HL-60/S4 (cell line): ENCODE results near the gene OCA2.

Experiments
- in situ Hi-C: fragments of 300-500 bp; cut with MboI; formaldehyde crosslinking; loops from 2 replicates; pipeline ENCODE4 v1.14.3; 2022; ENCODE audit warnings: low sequenced_read_pairs

The OCA2 gene

GRCh38 chr15:27897481-27897880 is 201.6 kb downstream of the OCA2 start:
- in situ Hi-C loops, result no loop called here

DNA sequence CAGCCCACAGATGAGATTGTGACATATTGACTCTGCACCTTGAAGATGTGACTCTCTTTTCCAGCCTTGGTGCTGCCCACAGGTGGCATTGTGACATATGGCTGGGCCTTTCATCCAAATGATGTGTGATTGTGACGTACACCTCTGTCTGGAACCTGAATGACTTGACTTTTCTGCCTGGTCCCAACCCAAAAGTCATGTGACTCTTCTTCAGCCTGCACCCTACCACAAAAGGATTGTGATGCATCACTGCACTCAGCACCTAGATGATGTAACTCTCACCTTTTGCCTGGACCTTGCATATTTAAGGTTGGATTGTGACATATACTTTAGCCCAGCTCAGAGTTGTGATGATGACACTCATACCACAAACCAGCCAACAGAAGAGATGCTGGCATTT is 204.5 kb downstream of the OCA2 start:
- in situ Hi-C loops, result no loop called here

DNA sequence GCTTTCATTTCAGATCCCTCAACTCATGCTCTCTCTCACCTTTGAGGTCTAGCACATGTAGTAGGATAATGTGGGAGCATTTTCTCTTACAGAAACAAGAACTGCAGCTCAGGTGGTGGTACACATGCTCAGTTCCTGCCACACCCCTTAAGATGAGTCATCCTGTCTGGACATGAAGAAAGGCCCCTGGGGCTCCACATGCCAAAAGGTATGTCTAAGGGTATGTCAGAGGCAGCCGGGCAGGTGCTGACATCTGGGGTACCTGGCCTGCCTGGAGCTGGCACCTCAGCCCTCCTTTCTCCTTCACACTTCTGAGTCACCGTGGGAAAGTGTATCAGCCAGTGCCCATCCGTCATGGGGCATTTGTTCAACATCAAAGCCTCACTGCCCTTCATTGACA is 209.9 kb downstream of the OCA2 start:
- in situ Hi-C loops, result no loop called here

DNA sequence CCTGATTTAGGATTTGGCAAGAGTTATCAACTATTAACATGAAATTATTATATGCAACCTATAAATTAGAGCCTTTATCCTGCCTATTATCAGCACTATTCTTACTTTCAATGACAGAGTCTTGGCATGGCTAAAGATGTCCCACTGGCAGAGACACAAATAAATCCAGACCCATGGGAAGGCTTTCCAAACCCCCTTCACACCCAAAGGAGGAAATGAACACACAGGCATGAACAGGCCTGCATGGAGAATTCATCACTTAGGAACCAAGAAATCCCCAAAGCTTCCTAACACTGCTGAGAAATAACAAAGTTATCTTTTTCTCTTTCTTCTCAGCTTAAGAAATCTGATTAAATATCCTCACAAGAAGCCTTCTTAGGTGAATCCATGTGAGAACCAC is 213.9 kb downstream of the OCA2 start:
- in situ Hi-C loops, result no loop called here

DNA sequence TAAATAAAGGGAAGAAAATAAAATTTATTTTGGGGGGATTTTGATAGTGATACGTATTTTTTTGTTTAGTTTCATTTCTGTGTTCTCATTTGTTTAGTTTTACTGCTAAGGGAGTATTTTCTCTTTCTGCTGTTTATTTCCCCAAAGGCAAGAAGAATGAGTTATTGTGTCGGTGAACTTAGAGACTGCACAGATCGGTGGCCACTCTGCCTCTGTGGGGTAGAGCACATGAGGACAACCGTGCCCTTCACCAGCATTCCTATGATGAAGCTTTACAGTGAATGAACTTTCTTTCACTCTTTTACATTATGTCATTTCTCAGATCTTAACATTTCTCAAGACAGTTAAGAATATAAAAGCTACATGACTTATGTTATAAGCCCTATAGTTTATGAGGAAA is 214.4 kb downstream of the OCA2 start:
- in situ Hi-C loops, result no loop called here

DNA sequence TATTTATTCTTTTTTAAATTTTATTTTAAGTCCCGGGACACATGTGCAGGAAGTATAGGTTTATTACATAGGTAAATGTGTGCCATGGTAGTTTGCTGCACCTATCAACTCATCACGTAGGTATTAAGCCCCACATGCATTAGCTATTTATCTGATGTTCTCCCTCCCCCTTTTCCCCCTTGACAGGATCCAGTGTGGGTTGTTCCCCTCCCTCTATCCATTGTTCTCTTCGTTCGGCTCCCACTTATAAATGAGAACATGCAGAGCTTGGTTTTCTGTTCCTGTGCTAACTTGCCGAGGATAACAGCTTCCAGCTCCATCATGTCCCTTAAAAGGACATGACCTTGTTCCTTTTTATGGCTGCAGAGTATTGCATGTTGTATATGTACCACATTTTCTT is 220.3 kb downstream of the OCA2 start:
- in situ Hi-C loops, result no loop called here

DNA sequence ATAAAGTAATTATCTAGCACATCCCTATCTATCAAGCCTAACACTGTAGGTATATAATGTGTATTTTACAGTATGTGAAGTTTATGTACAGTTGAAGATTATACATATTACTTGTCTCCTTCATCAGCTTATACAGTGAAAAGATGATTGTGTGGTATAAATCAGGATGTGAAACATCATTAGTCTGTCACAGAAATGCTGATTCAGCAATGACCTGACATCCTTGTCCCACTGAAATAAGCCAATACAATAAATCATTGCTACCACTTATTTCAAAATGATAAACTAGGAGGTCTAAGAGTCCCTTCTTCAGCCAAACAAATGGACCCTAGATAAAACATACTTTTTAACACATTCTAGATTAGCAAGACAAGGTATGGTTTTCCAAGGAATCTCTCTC is 225.3 kb downstream of the OCA2 start:
- in situ Hi-C loops, result no loop called here

GRCh38 chr15:27873039-27873438 is 226.1 kb downstream of the OCA2 start:
- in situ Hi-C loops, result no loop called here

GRCh38 chr15:27872355-27872754 is 226.8 kb downstream of the OCA2 start:
- in situ Hi-C loops, result no loop called here

DNA sequence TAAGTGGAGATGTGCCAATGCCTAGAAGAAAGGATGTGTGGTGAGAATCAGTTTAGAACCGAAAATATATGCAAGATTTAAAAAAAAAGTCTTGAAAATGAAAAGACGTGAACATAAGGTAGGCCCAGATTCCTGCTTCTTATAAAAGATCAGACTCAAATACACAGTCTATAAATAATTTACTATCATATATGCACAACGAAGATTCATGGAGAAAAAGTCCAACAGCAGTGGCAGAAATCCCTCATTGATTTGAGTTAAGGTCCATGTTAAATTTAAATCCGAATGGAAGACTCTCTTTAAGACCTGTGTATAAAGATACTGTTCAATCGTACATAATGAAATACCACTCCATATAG is 227.2 kb downstream of the OCA2 start:
- in situ Hi-C loops, result no loop called here

DNA sequence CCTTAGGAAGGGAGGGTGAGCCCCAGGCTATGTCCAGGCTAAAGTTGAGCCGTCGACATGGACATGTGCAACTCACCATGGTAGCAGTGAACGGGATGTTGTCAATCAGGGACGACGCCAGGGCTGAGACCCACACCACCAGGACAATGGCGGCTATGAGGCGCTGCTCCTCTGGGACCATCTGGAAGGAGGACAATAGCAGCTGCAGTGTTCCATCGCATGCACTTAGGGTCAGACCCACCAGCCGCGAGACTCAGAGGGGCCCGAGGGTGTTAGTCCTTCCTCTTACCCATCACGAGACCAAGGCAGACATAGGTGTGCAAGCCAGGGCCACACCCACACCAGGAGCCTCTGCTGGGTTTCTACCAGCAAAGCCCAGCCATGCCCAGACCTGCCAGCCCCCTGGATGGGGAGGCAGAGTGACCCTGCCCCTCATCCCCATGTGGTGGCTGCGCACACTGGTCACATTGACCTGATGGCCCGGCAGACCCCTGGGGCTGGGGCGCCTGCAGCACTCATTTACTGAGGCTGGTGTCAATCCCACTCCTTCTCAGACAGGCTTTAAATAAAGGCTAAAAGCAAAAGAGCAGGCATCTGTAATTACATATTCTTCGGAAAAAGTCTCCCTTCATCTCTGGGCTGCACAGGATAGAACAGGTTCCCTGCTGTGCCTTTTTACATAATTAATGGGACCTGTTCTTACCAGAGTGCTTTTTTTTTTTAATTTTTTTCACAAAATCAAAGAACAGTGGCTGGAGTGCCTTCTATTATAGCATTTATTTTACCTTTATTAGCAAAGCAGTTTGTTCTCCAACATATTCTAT is 227.8 kb downstream of the OCA2 start:
- in situ Hi-C loops, result no loop called here

- in situ Hi-C loops, result no loop called here
These were observed 228.8 kb downstream of the OCA2 start for GRCh38 chr15:27870320-27870719.

DNA sequence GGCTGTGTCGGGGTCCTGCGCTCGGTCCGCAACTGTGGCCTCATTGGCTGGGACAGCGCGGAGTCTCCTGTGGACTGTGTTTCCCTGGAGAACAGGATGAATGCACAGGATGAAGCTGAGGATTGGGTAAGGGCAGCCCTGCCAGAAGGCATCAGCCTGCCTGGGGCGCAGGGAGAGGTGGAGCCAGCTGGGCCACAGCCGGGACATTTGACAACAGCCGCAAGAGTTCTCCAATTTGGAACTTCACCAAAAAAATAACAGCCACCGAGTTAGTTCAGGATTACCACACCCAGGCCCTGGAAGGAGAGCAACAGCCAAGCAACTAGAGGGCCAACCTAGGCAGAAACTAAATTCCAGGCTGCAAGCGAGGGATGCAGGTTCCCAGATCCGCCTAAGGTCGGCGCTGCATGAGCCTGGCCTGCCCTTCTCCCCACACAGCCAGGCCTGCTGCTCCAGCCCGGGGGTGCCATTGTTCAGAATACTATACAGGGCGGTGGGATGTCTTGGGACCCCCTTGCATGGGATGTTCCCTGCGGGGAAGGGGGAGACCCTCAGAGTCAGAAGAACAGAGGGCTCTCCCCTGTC is 229.3 kb downstream of the OCA2 start:
- in situ Hi-C loops, result no loop called here

GRCh38 chr15:27868828-27869404 is 230.2 kb downstream of the OCA2 start:
- in situ Hi-C loops, result no loop called here

DNA sequence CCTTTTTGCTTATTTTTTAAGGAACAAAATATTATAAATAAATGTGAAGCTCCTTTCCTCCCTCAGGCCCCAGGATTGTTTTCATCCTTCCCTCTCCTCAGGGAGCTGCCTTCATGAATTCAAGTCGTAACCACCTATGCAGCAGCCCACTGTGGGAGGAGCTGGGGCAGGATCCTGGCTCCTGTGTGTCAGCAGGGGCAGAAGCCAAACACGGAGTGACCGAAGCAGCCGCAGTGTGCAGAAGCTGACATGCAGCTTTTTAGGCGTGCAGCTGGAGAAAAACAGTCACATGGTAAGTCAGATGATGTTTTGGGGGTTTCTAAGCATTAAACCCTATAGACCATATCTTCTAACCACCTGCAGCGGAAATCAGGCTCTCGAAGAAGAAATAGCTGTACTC is 231.3 kb downstream of the OCA2 start:
- in situ Hi-C loops, result no loop called here

DNA sequence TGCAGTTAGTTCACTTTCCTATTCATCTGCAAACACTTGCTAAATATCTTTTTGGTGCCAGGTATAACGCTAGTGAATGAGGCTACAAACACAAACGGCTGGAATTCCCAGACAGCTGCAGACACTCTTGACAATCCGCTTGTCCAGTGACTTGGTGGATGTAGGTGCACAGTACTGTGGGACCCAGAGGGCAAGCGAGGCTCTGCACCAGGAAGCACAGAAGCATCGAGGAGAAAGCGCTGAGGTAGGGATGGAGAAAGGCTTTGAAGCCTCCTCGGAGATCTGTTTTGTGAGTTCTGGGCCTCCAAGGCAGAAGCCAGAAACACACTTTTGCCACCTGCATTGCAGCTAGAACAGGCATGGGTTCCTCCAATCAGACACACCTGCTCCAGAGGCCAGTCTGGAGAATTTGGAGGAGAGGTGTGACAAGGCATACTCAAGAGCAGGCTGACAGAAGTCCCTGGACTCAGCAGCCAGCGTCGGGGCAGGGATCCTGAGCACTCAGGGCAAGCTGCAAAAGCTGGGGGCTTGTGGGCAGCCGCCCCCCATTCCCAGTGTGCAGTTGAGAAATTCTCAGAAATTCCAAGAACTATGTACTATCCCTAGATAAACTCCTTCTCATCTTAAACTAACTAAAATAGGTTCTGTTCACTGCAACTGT is 232.5 kb downstream of the OCA2 start:
- in situ Hi-C loops, result no loop called here

- in situ Hi-C loops, result no loop called here
These were observed 233.2 kb downstream of the OCA2 start for GRCh38 chr15:27865926-27866325.

DNA sequence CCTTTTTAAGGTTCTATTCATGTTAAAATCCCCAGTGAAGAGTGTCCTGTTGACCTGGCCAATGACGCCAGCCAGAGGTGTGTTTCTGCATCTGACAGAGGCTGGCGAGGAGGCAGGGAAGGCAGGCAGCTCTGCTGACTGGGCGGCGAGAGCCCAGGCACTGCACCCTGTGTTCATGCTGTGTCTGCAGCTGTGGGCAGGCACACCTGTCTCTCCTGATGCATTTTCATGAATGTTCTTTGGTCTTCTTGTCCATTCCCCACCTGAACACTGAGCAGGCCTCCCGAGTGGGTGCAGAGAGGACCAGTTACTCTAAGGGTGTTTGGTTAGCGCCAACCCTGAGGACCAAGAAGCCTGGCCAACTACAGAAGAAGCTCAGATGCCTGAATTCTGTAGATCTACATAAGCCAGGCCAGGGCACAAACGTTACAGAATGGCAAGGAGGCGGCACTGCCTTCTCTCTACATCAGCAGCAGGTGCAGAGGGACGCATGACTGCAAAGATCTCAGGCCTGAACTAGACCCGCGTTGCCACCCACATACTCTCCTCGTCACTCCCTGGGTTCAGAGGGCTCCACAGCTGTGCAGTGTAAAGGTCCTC is 233.7 kb downstream of the OCA2 start:
- in situ Hi-C loops, result no loop called here

GRCh38 chr15:27864719-27865118 is 234.4 kb downstream of the OCA2 start:
- in situ Hi-C loops, result no loop called here

DNA sequence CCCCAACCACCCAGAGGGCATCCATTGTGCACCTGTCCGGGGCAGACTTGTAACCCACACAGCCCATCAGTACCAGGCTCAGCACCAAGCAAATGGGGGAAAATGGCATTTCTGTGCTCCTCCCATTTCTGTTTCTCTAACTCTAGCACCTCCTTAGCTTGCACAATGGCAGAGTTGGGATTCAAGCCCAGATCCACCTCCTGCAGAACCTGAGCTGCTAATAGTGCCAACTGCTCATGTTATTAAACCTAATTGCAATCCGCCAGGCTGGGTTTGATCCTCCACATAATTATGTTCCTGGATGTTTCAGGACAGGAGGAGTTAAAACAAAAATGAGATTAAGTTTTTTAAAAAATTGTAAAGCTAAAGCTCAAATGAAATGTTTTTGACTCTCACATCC is 235.0 kb downstream of the OCA2 start:
- in situ Hi-C loops, result no loop called here

DNA sequence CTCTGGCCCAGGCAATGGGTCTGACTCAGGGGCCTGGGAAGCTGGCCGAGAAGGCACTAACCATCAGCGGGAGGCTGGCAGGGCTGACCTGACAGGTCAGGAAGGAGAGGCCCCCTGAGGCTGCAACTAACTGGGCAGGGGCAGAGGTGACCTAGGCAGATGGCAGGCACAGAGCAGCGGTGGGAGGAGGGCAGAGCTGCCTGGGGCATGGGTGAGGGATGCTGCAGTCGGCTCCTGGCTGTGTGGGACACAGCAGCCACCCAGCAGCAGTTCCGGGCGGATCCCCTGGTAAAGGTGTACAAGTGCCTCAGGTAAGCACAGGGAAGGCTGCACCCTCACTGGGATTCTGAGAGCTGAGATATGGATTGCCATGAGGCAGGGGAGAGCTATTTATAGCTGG is 236.1 kb downstream of the OCA2 start:
- in situ Hi-C loops, result no loop called here

DNA sequence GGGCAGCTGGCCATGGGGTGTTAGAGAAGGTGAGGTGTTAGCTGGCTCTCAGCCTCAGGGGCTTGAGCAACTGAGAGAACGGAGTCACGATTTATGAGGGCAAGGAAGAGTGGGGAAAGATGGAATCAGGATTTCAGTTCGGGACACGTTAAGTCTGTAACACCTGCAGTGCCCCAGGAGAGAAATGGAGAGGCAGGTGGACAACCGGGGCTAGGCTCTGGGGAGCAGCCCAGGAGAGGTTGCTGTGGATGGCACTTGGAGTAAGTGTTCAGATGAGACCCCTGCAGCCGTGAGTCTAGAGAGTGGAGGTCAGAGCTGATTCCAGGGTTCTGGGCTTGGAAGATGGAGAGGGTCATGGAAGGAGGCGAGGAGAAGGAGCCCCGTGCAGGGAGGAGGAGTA is 237.9 kb downstream of the OCA2 start:
- in situ Hi-C loops, result no loop called here
